Activated naive CD8-positive, alpha-beta T cell treated with anti-CD3 and anti-CD28 coated beads, Interleukin-2, amount 10 ng/mL, durations not matched to agents 7 days and 5 days (primary cell): ENCODE measurements around the gene RBL2. TPM values are rescaled to one million over a fixed set of nuclear protein-coding genes. Genes with fewer than 3 reads are reported as not detected.
"Not testable (repeated sequence)": the region's sequence is repeated elsewhere in the genome, so short reads cannot be mapped to it uniquely, and the experiment has no call there.

ENCODE experiments used
- ATAC-seq: fragments of 150-1000 bp; cut with Tn5 transposase; one replicate; pipeline ENCODE4 v1.10.0; 2021; ENCODE audit warnings: low read depth, moderate library complexity
- POLR2A ChIA-PET: fragments of 350-600 bp; sonication (Branson Sonifier 250); formaldehyde crosslinking; loops from one replicate; lab custom pipeline; 2021; ENCODE audit warnings: antibody characterized with exemption; lab: Charles Lee
- DNase-seq: peaks from one replicate; pipeline ENCODE4 v3.0.0; 2021
- H3K27ac Mint-ChIP-seq: one replicate; pipeline ENCODE4 v1.8.0; 2022; ENCODE audit warnings: mild to moderate bottlenecking, mixed read lengths
- H3K27me3 Mint-ChIP-seq: one replicate; pipeline ENCODE4 v1.8.0; 2022; ENCODE audit warnings: mild to moderate bottlenecking, moderate library complexity, mixed read lengths
- H3K36me3 Mint-ChIP-seq: one replicate; pipeline ENCODE4 v1.8.0; 2021; ENCODE audit warnings: mild to moderate bottlenecking, mixed read lengths
- H3K4me1 Mint-ChIP-seq: one replicate; pipeline ENCODE4 v1.8.0; 2021; ENCODE audit warnings: mixed read lengths
- H3K4me3 Mint-ChIP-seq: one replicate; pipeline ENCODE4 v1.8.0; 2022; ENCODE audit warnings: mild to moderate bottlenecking, moderate library complexity, mixed read lengths
- H3K9me3 Mint-ChIP-seq: one replicate; pipeline ENCODE4 v1.8.0; 2021; ENCODE audit warnings: mixed read lengths
- total RNA-seq, 2 experiments: library from RNA; stranded (reverse); gene quantifications; one replicate each; pipeline ENCODE4 v1.2.3, GENCODE V29; 2021

Gene RBL2
- total RNA-seq, 2 experiments from 2014 or later = 248 to 263 TPM

DNA sequence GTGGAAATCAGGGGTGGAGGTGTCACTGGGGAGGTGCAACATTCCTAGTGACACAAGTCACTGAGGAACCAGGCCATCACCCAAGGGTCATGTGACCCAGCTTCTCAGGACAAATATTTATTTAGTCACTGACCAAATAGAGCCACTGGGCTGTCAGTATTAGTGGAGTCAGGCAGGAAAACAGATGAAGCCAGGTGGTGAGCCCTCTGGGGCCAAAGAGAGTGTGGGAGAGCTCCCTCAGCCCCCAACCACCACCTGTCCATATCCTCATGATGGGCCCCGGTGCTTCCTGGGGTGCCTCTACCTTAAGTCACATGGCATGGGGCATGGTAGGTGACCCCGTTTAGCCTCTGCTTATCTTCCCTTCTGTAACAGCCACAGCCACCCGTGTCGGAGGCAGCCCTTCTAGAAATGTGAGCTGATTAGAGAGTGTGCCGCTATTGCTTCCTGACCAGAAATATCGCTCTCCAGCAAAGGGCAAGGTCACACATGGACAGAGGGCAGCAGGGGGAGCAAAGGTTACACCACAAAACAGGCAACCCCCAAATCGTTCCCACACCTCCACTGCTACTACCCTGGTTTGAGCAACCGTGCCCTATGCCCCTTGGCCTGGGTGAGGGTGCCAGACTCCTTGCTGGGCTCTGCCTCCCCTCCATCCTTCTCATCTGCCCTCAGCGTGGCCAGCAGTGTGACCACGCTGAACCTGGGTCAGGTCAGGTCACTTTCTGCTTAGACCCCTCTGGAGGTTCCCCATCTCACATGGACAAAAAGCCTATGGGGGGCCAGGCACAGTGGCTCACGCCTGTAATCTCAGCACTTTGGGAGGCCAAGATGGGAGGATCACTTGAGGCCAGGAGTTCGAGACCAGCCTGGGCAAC is 77.4 kb downstream of the RBL2 start:
- no peak for DNase-seq
- Mint-ChIP-seq H3K9me3 (peaks cover 6% of the 10 kb centered on the region), H3K27ac (peak overlapping the region; percentile 48), H3K27me3 (no peaks in the 10 kb centered on the region), H3K4me1 (peaks cover 20% of the 10 kb centered on the region), H3K36me3 (peaks cover 17% of the 10 kb centered on the region), H3K4me3 (no peak overlapping the region)
- no peak for ATAC-seq
- POLR2A ChIA-PET = no interaction called here

DNA sequence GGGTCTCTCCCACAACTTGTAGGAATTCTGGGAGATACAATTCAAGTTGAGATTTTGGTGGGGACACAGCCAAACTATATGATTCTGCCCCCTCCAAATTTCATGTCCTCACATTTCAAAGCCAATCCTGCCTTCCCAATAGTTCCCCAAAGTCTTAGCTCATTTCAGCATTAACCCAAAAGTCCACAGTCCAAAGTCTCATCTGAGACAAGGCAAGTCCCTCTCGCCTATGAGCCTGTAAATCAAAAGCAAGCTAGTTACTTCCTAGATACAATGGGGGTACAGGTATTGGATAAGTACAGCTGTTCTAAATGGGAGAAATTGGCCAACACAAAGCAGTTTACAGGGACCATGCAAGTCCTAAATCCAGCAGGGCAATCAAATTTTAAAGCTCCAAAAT is 78.5 kb downstream of the RBL2 start:
- H3K4me1 Mint-ChIP-seq = peaks cover 27% of the 10 kb centered on the region
- POLR2A ChIA-PET, H3K4me3 Mint-ChIP-seq, H3K9me3 Mint-ChIP-seq, H3K27me3 Mint-ChIP-seq, DNase-seq, ATAC-seq: not testable (repeated sequence)
- peaks cover 17% of the 10 kb centered on the region for H3K36me3 Mint-ChIP-seq
- peak overlapping the region; percentile 43 for H3K27ac Mint-ChIP-seq

DNA sequence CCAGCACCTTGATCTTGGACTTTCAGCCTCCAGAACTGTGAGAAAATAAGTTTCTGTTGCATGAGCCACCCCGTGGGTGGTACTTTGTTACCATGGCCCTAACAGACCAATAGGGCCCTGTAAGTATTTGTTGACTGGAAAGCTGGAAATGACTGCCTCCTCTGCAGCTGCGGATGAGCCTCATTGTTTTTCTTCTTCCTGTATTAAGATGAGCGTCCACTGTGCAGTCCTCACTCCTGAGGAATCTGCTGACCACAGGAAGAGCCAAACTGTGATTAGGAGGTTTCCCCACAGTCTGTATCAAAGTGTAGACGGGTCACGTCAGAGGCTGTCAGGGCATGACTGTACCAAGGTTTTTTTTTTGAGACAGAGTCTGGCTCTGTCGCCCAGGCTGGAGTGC is 81.0 kb downstream of the RBL2 start:
- no peak for DNase-seq
- no peak overlapping the region for H3K4me3 Mint-ChIP-seq
- H3K36me3 Mint-ChIP-seq = peaks cover 17% of the 10 kb centered on the region
- POLR2A ChIA-PET = interaction anchor here (1.2 kb wide), 1 partner anchor 34 kb away, joined by 4 read pairs; no protein-coding TSS in a partner anchor
- no peak overlapping the region for H3K27ac Mint-ChIP-seq
- peaks cover 45% of the 10 kb centered on the region for H3K4me1 Mint-ChIP-seq
- peaks cover 2% of the 10 kb centered on the region for H3K27me3 Mint-ChIP-seq
- ATAC-seq = no peak
- peaks cover 6% of the 10 kb centered on the region for H3K9me3 Mint-ChIP-seq

DNA sequence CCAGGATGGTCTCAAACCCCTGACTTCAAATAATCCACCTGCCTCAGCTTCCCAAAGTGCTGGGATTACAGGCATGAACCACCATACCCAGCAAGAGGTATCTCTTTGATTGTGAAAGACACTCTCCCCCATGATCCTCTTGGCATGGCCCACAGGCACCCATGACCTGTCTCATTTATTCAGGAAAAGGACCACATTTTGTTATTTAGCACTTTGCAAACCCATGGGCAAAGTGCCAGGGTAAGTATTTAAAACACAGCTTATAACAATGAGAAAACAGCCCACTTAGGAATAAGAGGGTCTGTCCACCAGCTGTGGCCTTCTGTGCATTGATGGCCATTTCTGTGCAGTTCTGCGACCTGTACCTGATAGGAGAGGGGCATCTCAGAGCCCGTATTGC is 81.5 kb downstream of the RBL2 start:
- H3K4me1 Mint-ChIP-seq = peaks cover 44% of the 10 kb centered on the region
- peak overlapping the region; percentile 27 for H3K27ac Mint-ChIP-seq
- ATAC-seq (no peak), DNase-seq (no peak)
- POLR2A ChIA-PET = interaction anchor here (1.2 to 4.5 kb wide), 2 partner anchors 12 to 34 kb away, joined by 4 to 39 read pairs; partner anchors contain the start of gene AKTIP
- H3K36me3 Mint-ChIP-seq = peaks cover 17% of the 10 kb centered on the region
- H3K27me3 Mint-ChIP-seq = peaks cover 2% of the 10 kb centered on the region
- peaks cover 6% of the 10 kb centered on the region for H3K9me3 Mint-ChIP-seq
- H3K4me3 Mint-ChIP-seq = no peak overlapping the region

DNA sequence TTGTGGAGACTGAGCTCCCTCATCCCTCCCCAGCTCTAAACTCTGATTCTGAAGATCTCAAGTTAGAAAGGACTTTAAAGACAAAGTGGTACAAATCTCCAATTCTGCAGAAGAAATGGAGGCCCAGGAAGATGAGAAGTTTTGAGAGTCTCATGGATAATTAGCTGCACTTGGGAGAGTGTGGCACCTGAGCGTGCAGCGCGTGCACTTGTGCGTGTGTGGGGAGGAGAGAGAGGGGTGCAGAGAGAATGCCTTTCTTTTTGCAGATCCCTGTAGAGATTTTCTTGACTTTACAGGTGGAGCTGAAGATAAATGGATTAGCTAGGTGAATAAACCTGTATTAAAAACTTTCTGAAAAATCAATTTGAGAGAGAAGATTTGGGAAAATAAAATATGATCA is 83.6 kb downstream of the RBL2 start:
- DNase-seq (no peak), ATAC-seq (no peak)
- Mint-ChIP-seq H3K36me3 (peaks cover 16% of the 10 kb centered on the region), H3K27ac (peak overlapping the region; percentile 91), H3K4me3 (peak overlapping the region; percentile 79), H3K27me3 (peaks cover 2% of the 10 kb centered on the region), H3K9me3 (peaks cover 6% of the 10 kb centered on the region), H3K4me1 (peaks cover 43% of the 10 kb centered on the region)
- POLR2A ChIA-PET = interaction anchor here (0.5 to 4.5 kb wide), 3 partner anchors 14 to 82 kb away, joined by 4 to 39 read pairs (median 4); partner anchors contain the start of gene AKTIP

DNA sequence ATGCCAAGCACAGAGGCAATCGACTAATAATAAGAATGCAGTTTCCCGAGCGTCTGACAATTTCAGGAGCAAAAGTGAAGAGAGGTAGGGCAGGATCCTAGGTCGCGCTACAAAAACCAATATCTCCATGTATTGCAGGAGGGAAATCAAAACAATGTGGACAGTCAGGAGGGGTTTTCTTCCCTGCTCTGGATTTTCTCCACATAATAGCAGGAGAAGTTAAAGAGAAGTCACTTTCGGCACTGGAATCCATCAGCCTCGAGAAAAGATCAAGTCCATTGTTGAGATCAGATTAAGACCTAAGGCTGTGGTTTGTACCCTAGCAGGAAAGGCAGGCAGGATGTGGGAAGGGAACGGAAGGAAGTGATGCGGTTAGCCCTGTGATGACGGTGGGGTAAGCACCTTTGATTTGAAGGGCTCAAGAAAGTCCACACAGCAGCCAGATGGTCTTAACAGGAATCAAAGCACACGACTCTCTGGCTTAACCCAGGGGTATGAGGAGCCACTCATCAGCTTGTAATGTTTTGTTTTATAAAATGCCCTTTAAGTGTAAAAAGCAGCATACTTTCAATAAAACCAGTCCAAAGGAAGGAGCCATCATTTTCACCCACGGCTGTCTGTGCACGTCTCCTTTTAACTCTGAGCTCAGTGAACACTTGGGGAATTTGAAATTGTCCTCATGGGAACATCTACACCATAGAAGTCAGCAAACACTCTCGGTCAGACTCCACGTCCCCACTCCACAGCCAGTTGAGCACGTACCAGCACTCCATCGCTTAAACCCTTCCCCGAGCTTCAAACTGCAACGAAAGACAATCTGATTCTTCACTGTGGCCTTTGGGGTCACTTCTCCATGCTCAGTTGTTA is 84.5 kb downstream of the RBL2 start:
- peak; percentile 81 for DNase-seq
- H3K36me3 Mint-ChIP-seq = peaks cover 14% of the 10 kb centered on the region
- H3K27me3 Mint-ChIP-seq = peaks cover 4% of the 10 kb centered on the region
- peaks cover 43% of the 10 kb centered on the region for H3K4me1 Mint-ChIP-seq
- ATAC-seq = peak; percentile 86
- POLR2A ChIA-PET = interaction anchor here (0.7 to 4.5 kb wide), 8 partner anchors 10 to 450 kb away, joined by 3 to 39 read pairs (median 4); partner anchors contain the start of gene AKTIP
- H3K27ac Mint-ChIP-seq = peak overlapping the region; percentile 91
- H3K4me3 Mint-ChIP-seq = peak overlapping the region; percentile 79
- H3K9me3 Mint-ChIP-seq = peaks cover 6% of the 10 kb centered on the region

DNA sequence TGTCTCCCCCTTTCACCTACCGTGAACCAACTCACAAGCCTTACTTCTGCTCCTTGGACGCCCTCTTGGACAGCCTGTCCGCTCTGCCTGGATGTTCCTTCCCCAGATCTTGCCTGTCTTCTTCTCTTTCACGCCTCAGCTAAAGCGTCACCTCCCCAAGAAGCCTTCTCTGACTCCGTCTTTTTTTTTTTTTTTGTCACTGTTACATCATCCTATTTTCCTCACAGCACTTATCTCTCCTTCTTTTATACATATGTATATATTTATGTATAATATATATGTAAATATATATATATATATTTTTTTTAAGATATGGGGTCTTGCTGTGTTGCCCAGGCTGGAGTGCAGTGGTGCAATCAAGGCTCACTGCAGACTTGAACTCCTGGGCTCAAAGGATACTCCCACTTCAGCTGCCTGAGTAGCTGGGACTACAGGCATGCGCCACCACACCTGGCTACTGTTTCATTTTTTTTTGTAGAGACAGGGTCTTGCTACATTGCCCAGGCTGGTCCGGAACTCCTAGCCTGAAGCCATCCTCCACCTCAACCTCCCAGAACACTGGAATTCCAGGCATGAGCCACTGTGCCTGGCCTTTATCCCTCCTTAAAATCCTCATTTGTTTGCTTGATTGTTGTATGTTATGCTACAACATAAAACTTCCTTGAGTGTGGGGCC is 85.3 kb downstream of the RBL2 start:
- H3K27ac Mint-ChIP-seq = peak overlapping the region; percentile 91
- peaks cover 9% of the 10 kb centered on the region for H3K36me3 Mint-ChIP-seq
- peak overlapping the region; percentile 79 for H3K4me3 Mint-ChIP-seq
- H3K4me1 Mint-ChIP-seq = peaks cover 43% of the 10 kb centered on the region
- DNase-seq (no peak), ATAC-seq (no peak)
- H3K27me3 Mint-ChIP-seq = peaks cover 4% of the 10 kb centered on the region
- POLR2A ChIA-PET = interaction anchor here (0.7 to 4.5 kb wide), 8 partner anchors 10 to 451 kb away, joined by 3 to 39 read pairs (median 4); partner anchors contain the start of gene AKTIP
- H3K9me3 Mint-ChIP-seq = peaks cover 2% of the 10 kb centered on the region

DNA sequence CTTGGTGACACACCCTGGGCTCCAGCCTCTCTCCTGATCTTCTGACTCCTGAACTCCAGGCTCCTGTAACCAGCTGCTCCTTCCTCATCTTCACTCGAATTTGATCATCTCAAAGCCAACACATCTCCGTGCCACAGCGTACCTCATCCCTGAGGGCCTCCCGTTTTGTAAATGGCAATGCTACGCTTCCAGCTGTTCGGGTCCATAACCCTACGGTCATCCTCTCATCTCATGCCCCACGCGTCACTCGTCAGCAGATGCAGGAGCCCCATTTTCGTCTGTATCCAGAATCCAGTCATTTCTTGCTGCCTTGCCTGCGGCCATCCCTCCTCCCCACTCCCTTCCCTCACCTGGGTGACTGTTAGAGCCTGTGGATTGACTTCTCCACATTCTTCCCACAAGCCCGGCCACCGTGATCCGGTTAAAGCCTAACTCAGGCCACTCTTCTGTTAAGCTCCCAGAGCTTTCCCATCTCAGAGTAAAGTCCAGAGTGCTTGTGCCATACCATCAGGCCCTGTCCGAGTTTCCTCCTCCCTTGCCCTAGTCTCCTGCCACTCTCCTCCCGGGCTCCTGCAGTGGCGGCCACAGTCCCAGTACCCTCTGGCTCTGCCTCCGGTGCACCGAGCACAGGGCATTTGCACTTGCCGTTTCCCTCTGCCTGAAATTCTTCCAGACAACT is 89.0 kb downstream of the RBL2 start:
- Mint-ChIP-seq H3K4me3 (no peak overlapping the region), H3K36me3 (no peaks in the 10 kb centered on the region), H3K9me3 (no peaks in the 10 kb centered on the region), H3K27ac (peak overlapping the region; percentile 51), H3K27me3 (peaks cover 2% of the 10 kb centered on the region), H3K4me1 (peaks cover 24% of the 10 kb centered on the region)
- DNase-seq = no peak
- POLR2A ChIA-PET = no interaction called here
- ATAC-seq = no peak

DNA sequence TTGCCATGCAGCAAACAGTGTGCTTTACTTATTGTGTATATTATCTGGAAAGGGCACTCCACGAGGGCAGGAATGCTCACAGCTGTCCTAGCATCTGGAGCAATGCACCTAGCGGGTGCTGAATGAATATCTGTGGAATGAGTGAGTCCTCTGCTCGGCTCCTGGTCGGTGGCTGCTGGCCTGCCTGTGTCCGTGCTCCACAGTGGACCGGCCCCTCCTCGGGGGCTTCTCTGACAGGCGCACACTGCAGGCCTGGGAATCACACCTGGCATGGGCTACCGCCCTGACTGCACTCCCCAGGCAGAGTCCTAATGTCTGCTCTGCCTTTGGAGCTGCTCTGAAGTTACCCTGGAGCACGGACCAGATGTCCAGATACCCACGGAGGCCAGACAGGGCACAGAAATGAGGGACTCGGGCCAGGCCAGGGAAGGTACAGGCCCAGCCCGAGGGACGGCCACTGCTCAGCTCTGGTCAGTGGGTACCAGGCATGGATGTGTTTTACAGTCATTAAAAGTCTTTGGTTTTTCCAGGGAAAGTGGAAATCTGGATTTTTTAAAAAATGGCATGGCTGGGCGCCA is 89.8 kb downstream of the RBL2 start:
- no peaks in the 10 kb centered on the region for H3K36me3 Mint-ChIP-seq
- peak overlapping the region; percentile 32 for H3K27ac Mint-ChIP-seq
- H3K4me1 Mint-ChIP-seq = peaks cover 16% of the 10 kb centered on the region
- H3K27me3 Mint-ChIP-seq = peaks cover 2% of the 10 kb centered on the region
- POLR2A ChIA-PET = no interaction called here
- H3K9me3 Mint-ChIP-seq = no peaks in the 10 kb centered on the region
- H3K4me3 Mint-ChIP-seq = no peak overlapping the region
- no peak for ATAC-seq
- no peak for DNase-seq

DNA sequence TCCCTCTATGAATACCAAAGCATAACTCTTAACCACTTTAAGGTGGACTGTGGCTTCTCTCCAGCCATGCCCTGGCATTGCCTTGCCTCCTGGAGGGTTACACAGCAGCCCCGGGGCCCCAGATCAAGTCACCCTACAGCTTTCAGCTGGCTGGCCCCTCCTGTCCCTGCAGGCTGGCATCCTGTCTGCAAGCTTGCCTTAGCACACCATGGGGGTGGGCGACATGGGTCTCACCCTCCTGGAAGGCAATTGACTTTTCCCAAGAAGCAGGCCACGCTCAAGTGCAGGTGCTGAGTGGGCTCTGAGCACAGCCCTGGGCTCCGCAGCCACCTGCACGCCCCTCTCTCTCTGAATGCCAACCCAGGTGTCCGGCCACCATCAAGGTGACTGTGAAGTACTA is 94.5 kb downstream of the RBL2 start:
- DNase-seq (no peak), ATAC-seq (no peak)
- Mint-ChIP-seq H3K27ac (no peak overlapping the region), H3K9me3 (no peaks in the 10 kb centered on the region), H3K4me3 (no peak overlapping the region), H3K4me1 (peaks cover 4% of the 10 kb centered on the region), H3K36me3 (no peaks in the 10 kb centered on the region), H3K27me3 (no peaks in the 10 kb centered on the region)
- POLR2A ChIA-PET = no interaction called here

DNA sequence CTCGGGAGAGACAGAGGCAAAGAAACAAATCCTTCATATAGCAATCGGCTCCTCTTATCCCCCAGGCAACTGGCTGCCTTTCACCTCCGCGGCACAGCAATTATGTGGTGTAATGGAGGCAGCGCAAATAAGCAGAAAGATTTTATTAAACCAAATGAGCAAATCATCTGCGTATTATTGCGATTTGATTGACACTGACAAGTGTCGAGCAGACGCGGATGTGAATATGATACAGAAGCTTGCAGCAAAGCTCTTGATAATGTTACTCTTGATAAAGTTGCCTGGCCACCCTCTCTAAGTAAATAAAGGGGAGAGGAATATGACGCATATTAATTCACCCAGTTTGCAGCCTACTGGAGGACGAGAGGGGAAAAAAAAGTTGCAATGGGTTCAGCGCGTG is 95.2 kb downstream of the RBL2 start:
- Mint-ChIP-seq H3K9me3 (no peaks in the 10 kb centered on the region), H3K27me3 (peaks cover 4% of the 10 kb centered on the region), H3K27ac (no peak overlapping the region), H3K4me3 (no peak overlapping the region), H3K4me1 (peaks cover 4% of the 10 kb centered on the region), H3K36me3 (no peaks in the 10 kb centered on the region)
- ATAC-seq (no peak), DNase-seq (no peak)
- POLR2A ChIA-PET = no interaction called here

DNA sequence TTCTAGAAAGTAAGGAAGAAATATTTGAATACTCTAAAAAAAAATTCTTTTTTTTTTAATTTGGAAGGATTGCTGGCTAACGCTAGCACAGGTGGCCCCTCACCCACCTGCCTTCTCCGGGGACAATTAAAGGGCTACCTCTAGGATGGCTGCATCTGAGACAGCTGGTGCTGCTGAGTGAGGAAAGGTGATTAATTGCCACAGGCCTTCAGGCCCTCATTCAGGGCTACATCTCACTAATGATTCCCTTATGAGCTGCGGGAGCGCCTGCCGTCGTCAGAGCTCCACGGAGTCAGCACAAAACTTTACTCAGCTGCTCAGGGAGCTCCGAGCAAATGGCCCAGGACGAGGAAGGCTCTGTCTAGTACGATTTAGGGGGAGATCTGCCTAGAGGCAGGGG is 95.8 kb downstream of the RBL2 start:
- Mint-ChIP-seq H3K27ac (no peak overlapping the region), H3K36me3 (no peaks in the 10 kb centered on the region), H3K4me3 (no peak overlapping the region), H3K4me1 (peaks cover 4% of the 10 kb centered on the region), H3K9me3 (no peaks in the 10 kb centered on the region), H3K27me3 (peaks cover 4% of the 10 kb centered on the region)
- POLR2A ChIA-PET = no interaction called here
- DNase-seq = no peak
- no peak for ATAC-seq
